Measurements from ENCODE around the gene PRICKLE1. TPM values are rescaled to one million over a fixed set of nuclear protein-coding genes. Genes with fewer than 3 reads are reported as not detected.

PRICKLE1 gene
- total RNA-seq, 1 donor from 2014 or later, result 11.6 TPM

GRCh38 chr12:42463671-42464070, 125.9 kb downstream of the PRICKLE1 start:
- DNase-seq (ENCODE audit: low read depth), result no peak
- no peak for TF ChIP-seq CTCF (conservative IDR thresholded peaks at IDR 0.05; ENCODE audit: low read depth, low read length)
- H3K4me3 ChIP-seq (ENCODE audit: low read depth, low read length), result no peak overlapping the region

GRCh38 chr12:42462486-42462885, 127.1 kb downstream of the PRICKLE1 start:
- no peak for TF ChIP-seq CTCF (conservative IDR thresholded peaks at IDR 0.05; ENCODE audit: low read depth, low read length)
- no peak for DNase-seq (ENCODE audit: low read depth)
- no peak overlapping the region for H3K4me3 ChIP-seq (ENCODE audit: low read depth, low read length)

GRCh38 chr12:42459336-42459847, 130.2 kb downstream of the PRICKLE1 start:
- TF ChIP-seq CTCF (conservative IDR thresholded peaks at IDR 0.05; ENCODE audit: low read depth, low read length), result no peak
- no peak for DNase-seq (ENCODE audit: low read depth)

GRCh38 chr12:42458575-42458974, 131.0 kb downstream of the PRICKLE1 start:
- DNase-seq (ENCODE audit: low read depth), result no peak
- no peak for TF ChIP-seq CTCF (conservative IDR thresholded peaks at IDR 0.05; ENCODE audit: low read depth, low read length)

More at GRCh38 chr12:42459336-42459847, 130.2 kb downstream of the PRICKLE1 start:
- no peak overlapping the region for H3K4me3 ChIP-seq (ENCODE audit: low read depth, low read length)

GRCh38 chr12:42450248-42450647, 139.3 kb downstream of the PRICKLE1 start:
- TF ChIP-seq CTCF (conservative IDR thresholded peaks at IDR 0.05; ENCODE audit: low read depth, low read length), result no peak
- DNase-seq (ENCODE audit: low read depth), result no peak
- no peak overlapping the region for H3K4me3 ChIP-seq (ENCODE audit: low read depth, low read length)

More at GRCh38 chr12:42458575-42458974, 131.0 kb downstream of the PRICKLE1 start:
- H3K4me3 ChIP-seq (ENCODE audit: low read depth, low read length), result no peak overlapping the region

GRCh38 chr12:42448841-42449240, 140.7 kb downstream of the PRICKLE1 start:
- H3K4me3 ChIP-seq (ENCODE audit: low read depth, low read length), result no peak overlapping the region
- DNase-seq (ENCODE audit: low read depth), result no peak
- no peak for TF ChIP-seq CTCF (conservative IDR thresholded peaks at IDR 0.05; ENCODE audit: low read depth, low read length)

GRCh38 chr12:42447371-42447786, 142.2 kb downstream of the PRICKLE1 start:
- no peak for DNase-seq (ENCODE audit: low read depth)
- no peak overlapping the region for H3K4me3 ChIP-seq (ENCODE audit: low read depth, low read length)
- TF ChIP-seq CTCF (conservative IDR thresholded peaks at IDR 0.05; ENCODE audit: low read depth, low read length), result no peak

All from epithelial cell of proximal tubule (primary cell).